K562 (cell line): ENCODE data around the gene SYTL2. TPM values are rescaled to one million over a fixed set of nuclear protein-coding genes. Genes with fewer than 3 reads are reported as not detected.

Experiments used
- ATAC-seq: fragments of 200-7000 bp; cut with Tn5 transposase; 3 replicates; pipeline ENCODE4 v1.9.1; 2020; ENCODE audit warnings: moderate library complexity
- BruUV-seq: library from RNA; stranded (reverse); fragments of 400-500 nt; replicated peaks from 2 replicates; lab custom pipeline; 2021; lab: Mats Ljungman, UMichigan
- CTCF ChIA-PET: fragments of 300-600 bp; formaldehyde crosslinking; extraction: SDS; loops from one replicate; lab custom pipeline; 2021; ENCODE audit warnings: low intra/inter-chr PET ratio; lab: Yijun Ruan, JAX
- POLR2A ChIA-PET: fragments of 300-600, 350-650 bp; sonication (Branson Sonifier 250); formaldehyde crosslinking; extraction: SDS; loops from one replicate; lab custom pipeline; 2021; ENCODE audit warnings: antibody characterized with exemption, inconsistent platforms; lab: Yijun Ruan, JAX
- DNase-seq, 4 experiments: peaks; one replicate each; pipeline versions ENCODE4 v3.0.0 to v3.0.0-alpha.2; 2011 to 2018; ENCODE audit warnings: low spot score in 3 of 4, mixed read lengths in 3 of 4; ENCODE audit errors: extremely low read depth in 1 of 4
- FAIRE-seq: peaks from 2 replicates; lab custom pipeline; 2011; peaks lifted over from hg19 to GRCh38; lab: Jason Lieb, UNC
- H2AFZ ChIP-seq: 2 replicates; pipeline ENCODE4 v1.6.0; 2011; ENCODE audit warnings: low read depth, low read length, control low read depth, inconsistent platforms
- H3K27ac ChIP-seq: fragments of 200-600 bp; 3 replicates; pipeline ENCODE4 v1.8.0; 2011; ENCODE audit warnings: low read depth, mild to moderate bottlenecking, control low read depth, inconsistent platforms, low read length, moderate library complexity, mixed read lengths; ENCODE audit errors: extremely low read depth
- H3K27me3 ChIP-seq, 2 experiments: fragments of 300-600 bp in 1 of 2; 2 replicates in 1 of 2; 3 replicates in 1 of 2; pipeline versions ENCODE4 v1.6.0 to v1.8.0; 2011; ENCODE audit warnings: inconsistent platforms in 2 of 2, low read length in 2 of 2, mild to moderate bottlenecking in 1 of 2, mixed read lengths in 1 of 2, moderate library complexity in 1 of 2; ENCODE audit not compliant: control insufficient read depth in 2 of 2, insufficient read depth in 2 of 2
- H3K36me3 ChIP-seq: fragments of 300-600 bp; 3 replicates; pipeline ENCODE4 v1.8.0; 2011; ENCODE audit warnings: mild to moderate bottlenecking, low read length, inconsistent platforms; ENCODE audit not compliant: control insufficient read depth, insufficient read depth
- H3K4me1 ChIP-seq, 2 experiments: fragments of 200-600 bp in 1 of 2; replicated peaks in 1 of 2; 2 replicates in 1 of 2; 3 replicates in 1 of 2; pipeline versions ENCODE4 v1.5.1 to v1.8.0; 2011; ENCODE audit warnings: inconsistent platforms in 2 of 2, low read length in 2 of 2, mild to moderate bottlenecking in 1 of 2, mixed read lengths in 1 of 2, moderate library complexity in 1 of 2; ENCODE audit not compliant: control insufficient read depth in 2 of 2, insufficient read depth in 2 of 2
- H3K4me2 ChIP-seq: 2 replicates; pipeline ENCODE4 v1.6.1; 2011; ENCODE audit warnings: low read length, control low read depth, inconsistent platforms, mixed read lengths; ENCODE audit not compliant: insufficient read depth
- H3K4me3 ChIP-seq: fragments of 200-600 bp; sonication (generic), shearing (Covaris generic); 2 replicates; pipeline ENCODE4 v1.5.1; 2016; ENCODE audit warnings: control low read depth, inconsistent platforms
- H3K79me2 ChIP-seq: fragments of 200-600 bp; 3 replicates; pipeline ENCODE4 v1.8.0; 2011; ENCODE audit warnings: low read length, inconsistent platforms; ENCODE audit not compliant: control insufficient read depth, insufficient read depth
- H3K9ac ChIP-seq, 2 experiments: 2 replicates each; pipeline versions ENCODE4 v1.6.0 to v1.6.1; 2011; ENCODE audit warnings: low read depth in 2 of 2, low read length in 2 of 2, control low read depth in 1 of 2, inconsistent platforms in 1 of 2, mild to moderate bottlenecking in 1 of 2, mixed read lengths in 1 of 2; ENCODE audit not compliant: insufficient read depth in 1 of 2
- H3K9me1 ChIP-seq: one replicate; pipeline ENCODE4 v1.6.0; 2011; ENCODE audit warnings: inconsistent platforms, mild to moderate bottlenecking, low read length, moderate library complexity; ENCODE audit not compliant: control insufficient read depth, insufficient read depth
- H3K9me3 ChIP-seq: replicated peaks from 2 replicates; pipeline ENCODE4 v1.5.1; 2011; ENCODE audit warnings: low read depth, low read length, inconsistent platforms; ENCODE audit not compliant: control insufficient read depth, insufficient read depth
- H4K20me1 ChIP-seq: replicated peaks from 2 replicates; pipeline ENCODE4 v1.6.1; 2011; ENCODE audit warnings: low read length, inconsistent platforms, mixed read lengths; ENCODE audit not compliant: control insufficient read depth, insufficient read depth
- CBFA2T2 ChIP-seq: fragments of 450-650 bp; conservative IDR thresholded peaks from 2 replicates; pipeline ENCODE4 v1.6.1; 2017; ENCODE audit warnings: mild to moderate bottlenecking
- CBFA2T3 ChIP-seq: fragments of 450-650 bp; IDR thresholded peaks from 2 replicates; pipeline ENCODE4 v1.6.1; 2017
- E2F3 ChIP-seq: fragments of 250-450 bp; sonication (Bioruptor Pico); IDR thresholded peaks from 2 replicates; pipeline ENCODE4 v1.4.0; 2020; ENCODE audit warnings: mild to moderate bottlenecking
- EHMT2 ChIP-seq: fragments of 450-650 bp; IDR thresholded peaks from 2 replicates; pipeline ENCODE4 v1.6.1; 2018; ENCODE audit warnings: antibody characterized with exemption
- FIP1L1 ChIP-seq: fragments of 200-400 bp; formaldehyde crosslinking; IDR thresholded peaks from 2 replicates; pipeline ENCODE4 v1.6.1; 2018; ENCODE audit warnings: mild to moderate bottlenecking, low read depth, low read length; ENCODE audit not compliant: poor library complexity, severe bottlenecking
- IFI16 ChIP-seq: fragments of 250-450 bp; sonication (Bioruptor Pico); IDR thresholded peaks from 2 replicates; pipeline ENCODE4 v2.1.2; 2022; ENCODE audit warnings: mild to moderate bottlenecking, inconsistent platforms
- MED1 ChIP-seq: sonication (generic); formaldehyde crosslinking; IDR thresholded peaks from 2 replicates; pipeline ENCODE4 v1.8.1; 2023; ENCODE audit warnings: missing genetic modification reagents, borderline replicate concordance
- NCOA4 ChIP-seq: fragments of 450-650 bp; IDR thresholded peaks from 2 replicates; pipeline ENCODE4 v1.6.1; 2018; ENCODE audit warnings: mild to moderate bottlenecking; ENCODE audit not compliant: partially characterized antibody
- NEUROD1 ChIP-seq: fragments of 150-350 bp; IDR thresholded peaks from 2 replicates; pipeline ENCODE4 v1.6.1; 2014; ENCODE audit warnings: borderline replicate concordance, low read length, low read depth; ENCODE audit not compliant: partially characterized antibody
- RBM17 ChIP-seq: fragments of 200-400 bp; formaldehyde crosslinking; IDR thresholded peaks from 2 replicates; pipeline ENCODE4 v1.6.1; 2017; ENCODE audit warnings: low read depth, mild to moderate bottlenecking, low read length, borderline replicate concordance
- RFX7 ChIP-seq: fragments of 250-450 bp; sonication (Bioruptor Pico); IDR thresholded peaks from 2 replicates; pipeline ENCODE4 v1.5.1; 2021; ENCODE audit warnings: mild to moderate bottlenecking
- RUNX1 ChIP-seq: sonication (generic); IDR thresholded peaks from 2 replicates; pipeline ENCODE4 v1.6.1; 2016; ENCODE audit warnings: antibody characterized with exemption, low read depth
- SP2 ChIP-seq: IDR thresholded peaks from 2 replicates; pipeline ENCODE4 v1.6.1; 2011; ENCODE audit warnings: mild to moderate bottlenecking, low read depth, low read length, moderate library complexity; ENCODE audit not compliant: poor library complexity, severe bottlenecking; ENCODE audit errors: extremely low read depth
- ZFX ChIP-seq: sonication (generic); formaldehyde crosslinking; IDR thresholded peaks from 2 replicates; pipeline ENCODE4 v1.8.0; 2022; ENCODE audit warnings: mild to moderate bottlenecking, missing genetic modification reagents, moderate library complexity
- ZNF384 ChIP-seq: IDR thresholded peaks from 2 replicates; pipeline ENCODE4 v1.6.1; 2012; ENCODE audit warnings: low read depth, low read length, improper control_type of control experiment
- WGBS: fragments of 100-300 bp; shearing (Covaris generic); methylation state at CpG from one replicate; pipeline ENCODE4 v1.1.6; 2016; ENCODE audit warnings: low coverage, mixed read lengths; ENCODE audit not compliant: insufficient coverage; ENCODE audit errors: missing lambda C conversion rate; 5-methylcytosine and 5-hydroxymethylcytosine counted together
- in situ Hi-C: fragments of 300-500 bp; cut with MboI; formaldehyde crosslinking; loops from 4 replicates; pipeline ENCODE4 v1.15.0; 2018; ENCODE audit warnings: inconsistent platforms, mixed read lengths
- intact Hi-C: fragments of 100-400 bp; cut with micrococcal nuclease; formaldehyde crosslinking; loops from 2 replicates; pipeline ENCODE4 v1.14.2; 2022
- polyA plus RNA-seq, 8 experiments: library from polyadenylated mRNA; depleted of rRNA in 4 of 8; stranded (reverse) in 5 of 8; unstranded in 3 of 8; fragments of >200 nt; fragmentation: Nextera tagmentation in 2 of 8; fragmentation: Illumina TruSeq in 1 of 8; extraction: Ambion mirVana in 2 of 8; extraction: Trizol in 1 of 8; gene quantifications; 2 replicates each; pipeline versions ENCODE4 v1.2.1 to v1.2.3, GENCODE V29; 2011 to 2014; ENCODE audit warnings: inconsistent platforms in 1 of 8, missing spikeins in 1 of 8
- total RNA-seq, 7 experiments: library from RNA; depleted of rRNA in 6 of 7; stranded (reverse); fragments of >200 nt in 6 of 7; fragmentation: Illumina TruSeq in 2 of 7; extraction: Trizol in 2 of 7; gene quantifications; 2 replicates each; pipeline versions ENCODE4 v1.2.1 to v1.2.3, GENCODE V29; 2011 to 2021; ENCODE audit warnings: low replicate concordance in 1 of 7
- TF ChIP-seq, protein P1 (sequence below), 2 experiments: IDR thresholded peaks in 1 of 2; conservative IDR thresholded peaks in 1 of 2; 2 replicates each; pipeline ENCODE4 v1.6.1; 2016; ENCODE audit warnings: low read depth in 2 of 2, mild to moderate bottlenecking in 1 of 2, missing compliant biosample characterization in 1 of 2, missing genetic modification characterization in 1 of 2, moderate library complexity in 1 of 2
- TF ChIP-seq, protein P2 (sequence below): IDR thresholded peaks from 2 replicates; pipeline ENCODE4 v1.6.1; 2011; ENCODE audit warnings: borderline replicate concordance, low read depth, mild to moderate bottlenecking, moderate library complexity, low read length; ENCODE audit not compliant: insufficient read depth, poor library complexity, severe bottlenecking

The SYTL2 gene
- total and polyA plus RNA-seq, 9 of the 15 experiments (the other 6 are each of a cell fraction or from before 2014, with no cell fraction given) = 0.05 to 0.57 (median 0.35) TPM

DNA sequence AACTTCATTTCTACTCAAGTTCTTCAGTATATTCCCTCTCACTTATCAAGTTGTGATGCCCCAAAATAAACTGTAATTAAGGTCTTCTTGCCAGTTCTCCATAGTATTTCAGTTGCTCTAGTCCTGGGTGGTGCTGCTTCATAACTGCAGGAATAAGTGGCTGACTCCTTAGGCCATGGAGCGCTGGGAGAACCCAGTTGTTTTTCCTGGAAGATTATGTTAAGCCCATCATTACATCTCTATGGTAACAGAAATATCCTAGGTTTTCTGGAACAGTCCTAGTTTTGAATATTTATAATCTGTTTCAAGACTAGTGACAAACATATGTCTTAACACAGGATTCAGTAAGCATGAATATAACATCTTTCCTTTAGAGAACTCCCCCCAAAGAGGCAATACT lies 7.6 kb downstream of the SYTL2 start (continued):
- TF ChIP-seq, protein P1, sequence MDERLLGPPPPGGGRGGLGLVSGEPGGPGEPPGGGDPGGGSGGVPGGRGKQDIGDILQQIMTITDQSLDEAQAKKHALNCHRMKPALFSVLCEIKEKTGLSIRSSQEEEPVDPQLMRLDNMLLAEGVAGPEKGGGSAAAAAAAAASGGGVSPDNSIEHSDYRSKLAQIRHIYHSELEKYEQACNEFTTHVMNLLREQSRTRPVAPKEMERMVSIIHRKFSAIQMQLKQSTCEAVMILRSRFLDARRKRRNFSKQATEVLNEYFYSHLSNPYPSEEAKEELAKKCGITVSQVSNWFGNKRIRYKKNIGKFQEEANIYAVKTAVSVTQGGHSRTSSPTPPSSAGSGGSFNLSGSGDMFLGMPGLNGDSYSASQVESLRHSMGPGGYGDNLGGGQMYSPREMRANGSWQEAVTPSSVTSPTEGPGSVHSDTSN (CRISPR knock-in tag; IDR thresholded peaks at IDR 0.05; ENCODE audit: low read depth) = no peak
- TF ChIP-seq, protein P1 (tag; conservative IDR thresholded peaks at IDR 0.05; ENCODE audit: low read depth) = no peak
- TF ChIP-seq CBFA2T3 (no peak), RUNX1 (no peak), IFI16 (CRISPR knock-in tag) (no peak), NEUROD1 (no peak), RFX7 (CRISPR knock-in tag) (no peak), RBM17 (no peak)

DNA sequence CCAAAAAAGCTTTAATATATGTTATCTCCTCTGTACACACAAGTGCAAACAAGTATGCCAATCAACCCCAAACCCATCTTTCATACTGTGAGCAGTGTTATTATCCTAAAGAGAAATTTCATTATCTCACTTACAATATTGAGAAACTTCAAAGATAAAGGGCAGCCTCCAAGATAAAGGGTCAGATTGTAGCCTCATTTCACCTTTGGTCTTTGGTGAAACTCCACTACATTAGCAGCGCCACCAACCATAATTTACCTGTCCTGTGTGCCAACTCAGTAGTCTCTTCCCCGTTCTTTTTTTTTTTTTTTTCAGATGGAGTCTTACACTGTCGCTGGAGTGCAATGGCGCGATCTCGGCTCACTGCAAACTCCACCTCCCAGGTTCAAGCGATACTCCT lies 9.4 kb downstream of the SYTL2 start:
- Histone ChIP-seq H3K27me3 (peaks cover 6 to 15% of the 10 kb centered on the region in 2 experiments; a peak in 3 of 5 replicates), H3K9ac (no peak overlapping the region), H2AFZ (no peak overlapping the region), H3K9me3 (no peaks in the 10 kb centered on the region), H3K4me2 (no peak overlapping the region), H3K27ac (no peak overlapping the region), H3K9me1 (no peaks in the 10 kb centered on the region), H4K20me1 (no peaks in the 10 kb centered on the region), H3K36me3 (no peaks in the 10 kb centered on the region), H3K4me3 (no peak overlapping the region), H3K79me2 (no peaks in the 10 kb centered on the region), H3K4me1 (no peaks in the 10 kb centered on the region)
- ATAC-seq (no peak), FAIRE-seq (no peak), DNase-seq (no peak)
- BruUV-seq = no TSS peak
- ChIA-PET CTCF (no interaction called here), POLR2A (interaction anchor here (0.5 kb wide), 1 partner anchor 1236 kb away, joined by 3 read pairs; no protein-coding TSS in a partner anchor)
- in situ Hi-C loops (no loop called here), intact Hi-C loops (no loop called here)
- WGBS = 4% methylated on average over 4 of the region's 7 CpGs
- TF ChIP-seq E2F3 (CRISPR knock-in tag) (no peak), ZNF384 (no peak), EHMT2 (no peak), MED1 (CRISPR knock-in tag) (no peak), SP2 (no peak), CBFA2T2 (no peak), NCOA4 (no peak), FIP1L1 (no peak), ZFX (CRISPR knock-in tag) (no peak)
- TF ChIP-seq, protein P2, sequence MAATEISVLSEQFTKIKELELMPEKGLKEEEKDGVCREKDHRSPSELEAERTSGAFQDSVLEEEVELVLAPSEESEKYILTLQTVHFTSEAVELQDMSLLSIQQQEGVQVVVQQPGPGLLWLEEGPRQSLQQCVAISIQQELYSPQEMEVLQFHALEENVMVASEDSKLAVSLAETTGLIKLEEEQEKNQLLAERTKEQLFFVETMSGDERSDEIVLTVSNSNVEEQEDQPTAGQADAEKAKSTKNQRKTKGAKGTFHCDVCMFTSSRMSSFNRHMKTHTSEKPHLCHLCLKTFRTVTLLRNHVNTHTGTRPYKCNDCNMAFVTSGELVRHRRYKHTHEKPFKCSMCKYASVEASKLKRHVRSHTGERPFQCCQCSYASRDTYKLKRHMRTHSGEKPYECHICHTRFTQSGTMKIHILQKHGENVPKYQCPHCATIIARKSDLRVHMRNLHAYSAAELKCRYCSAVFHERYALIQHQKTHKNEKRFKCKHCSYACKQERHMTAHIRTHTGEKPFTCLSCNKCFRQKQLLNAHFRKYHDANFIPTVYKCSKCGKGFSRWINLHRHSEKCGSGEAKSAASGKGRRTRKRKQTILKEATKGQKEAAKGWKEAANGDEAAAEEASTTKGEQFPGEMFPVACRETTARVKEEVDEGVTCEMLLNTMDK = no peak
